NCI-H1436 treated with DMSO at 0.1 percent for 48 hours (cell line): Measurements from ENCODE around the gene GALNT7.
"Not testable (repeated sequence)": the region's sequence is repeated elsewhere in the genome, so short reads cannot be mapped to it uniquely, and the experiment has no call there.

Source experiments
- DNase-seq: peaks from one replicate; lab custom pipeline; 2025; lab: John Stamatoyannopoulos, UW

Gene GALNT7, protein sequence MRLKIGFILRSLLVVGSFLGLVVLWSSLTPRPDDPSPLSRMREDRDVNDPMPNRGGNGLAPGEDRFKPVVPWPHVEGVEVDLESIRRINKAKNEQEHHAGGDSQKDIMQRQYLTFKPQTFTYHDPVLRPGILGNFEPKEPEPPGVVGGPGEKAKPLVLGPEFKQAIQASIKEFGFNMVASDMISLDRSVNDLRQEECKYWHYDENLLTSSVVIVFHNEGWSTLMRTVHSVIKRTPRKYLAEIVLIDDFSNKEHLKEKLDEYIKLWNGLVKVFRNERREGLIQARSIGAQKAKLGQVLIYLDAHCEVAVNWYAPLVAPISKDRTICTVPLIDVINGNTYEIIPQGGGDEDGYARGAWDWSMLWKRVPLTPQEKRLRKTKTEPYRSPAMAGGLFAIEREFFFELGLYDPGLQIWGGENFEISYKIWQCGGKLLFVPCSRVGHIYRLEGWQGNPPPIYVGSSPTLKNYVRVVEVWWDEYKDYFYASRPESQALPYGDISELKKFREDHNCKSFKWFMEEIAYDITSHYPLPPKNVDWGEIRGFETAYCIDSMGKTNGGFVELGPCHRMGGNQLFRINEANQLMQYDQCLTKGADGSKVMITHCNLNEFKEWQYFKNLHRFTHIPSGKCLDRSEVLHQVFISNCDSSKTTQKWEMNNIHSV

DNA sequence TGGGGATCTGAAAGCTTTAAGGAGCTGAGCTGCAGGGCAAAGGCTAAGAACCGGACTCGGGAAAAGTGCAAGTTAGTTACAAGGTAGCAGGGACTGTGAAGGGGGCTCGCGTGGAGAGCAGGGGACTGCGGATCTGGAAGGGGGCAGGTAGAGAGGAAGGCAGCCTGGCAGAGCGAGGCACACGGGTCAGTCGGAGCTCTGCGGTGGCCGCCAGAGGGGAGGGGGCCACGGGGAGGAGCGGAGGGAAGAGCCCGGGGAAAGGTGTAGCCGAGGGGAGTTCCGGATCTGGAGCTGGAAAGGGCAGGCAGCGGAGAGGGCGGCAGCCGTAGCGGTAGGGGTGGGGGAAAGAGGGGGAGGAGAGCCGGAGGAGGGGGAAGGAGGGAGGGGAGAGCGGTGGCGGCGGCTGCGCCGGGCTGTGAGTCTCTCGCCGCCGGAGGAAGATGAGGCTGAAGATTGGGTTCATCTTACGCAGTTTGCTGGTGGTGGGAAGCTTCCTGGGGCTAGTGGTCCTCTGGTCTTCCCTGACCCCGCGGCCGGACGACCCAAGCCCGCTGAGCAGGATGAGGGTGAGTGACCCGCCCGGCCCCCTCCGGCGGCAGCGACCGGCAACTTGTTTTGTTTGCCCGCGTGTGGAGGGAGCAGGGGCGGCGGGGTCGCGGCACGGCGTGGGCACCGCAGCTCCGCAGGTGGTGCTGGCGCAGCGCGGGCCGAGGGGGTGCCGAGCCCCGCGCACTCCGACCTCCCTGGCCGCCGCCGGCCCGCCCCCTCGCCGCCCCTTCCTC is at the start of gene GALNT7:
Gene GALNT7 (plus strand): TSS at position 416 of the 782 bp plus-strand sequence. CDS start 25 bp downstream, at position 441.
- DNase-seq = peak; percentile 26

DNA sequence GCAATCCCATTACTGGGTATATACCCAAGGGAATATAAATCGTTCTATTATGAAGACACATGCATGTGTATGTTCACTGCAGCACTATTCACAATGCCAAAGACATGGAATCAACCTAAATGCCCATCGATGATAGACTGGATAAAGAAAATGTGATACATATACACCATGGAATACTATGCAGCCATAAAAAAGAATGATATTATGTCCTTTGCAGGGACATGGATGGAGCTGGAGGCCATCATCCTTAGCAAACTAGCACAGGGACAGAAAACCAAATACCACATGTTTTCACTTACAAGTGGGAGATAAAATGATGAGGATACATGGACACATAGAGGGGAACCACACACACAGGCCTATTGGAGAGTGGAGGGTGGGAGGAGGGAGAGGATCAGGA is 49.8 kb upstream of the GALNT7 start:
- DNase-seq = not testable (repeated sequence)

DNA sequence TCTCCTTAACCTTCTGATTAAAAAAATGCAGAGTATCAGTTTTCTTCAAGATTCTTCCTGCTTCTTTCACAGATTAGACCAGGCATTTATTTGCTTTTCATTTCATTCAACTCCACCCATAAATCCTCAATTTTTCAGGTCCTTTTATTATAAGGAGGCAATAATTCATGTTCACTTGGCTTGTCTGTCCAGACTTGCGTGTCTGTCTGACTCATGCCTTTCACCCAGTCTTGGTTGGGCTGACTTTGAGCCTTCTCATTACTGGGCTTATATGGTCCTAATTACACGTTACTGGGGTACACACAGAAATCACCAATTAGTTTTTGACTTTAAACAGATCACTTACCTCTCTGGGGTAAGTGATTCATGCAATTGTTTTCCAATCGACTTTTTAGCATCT is 48.8 kb upstream of the GALNT7 start:
- no peak for DNase-seq

DNA sequence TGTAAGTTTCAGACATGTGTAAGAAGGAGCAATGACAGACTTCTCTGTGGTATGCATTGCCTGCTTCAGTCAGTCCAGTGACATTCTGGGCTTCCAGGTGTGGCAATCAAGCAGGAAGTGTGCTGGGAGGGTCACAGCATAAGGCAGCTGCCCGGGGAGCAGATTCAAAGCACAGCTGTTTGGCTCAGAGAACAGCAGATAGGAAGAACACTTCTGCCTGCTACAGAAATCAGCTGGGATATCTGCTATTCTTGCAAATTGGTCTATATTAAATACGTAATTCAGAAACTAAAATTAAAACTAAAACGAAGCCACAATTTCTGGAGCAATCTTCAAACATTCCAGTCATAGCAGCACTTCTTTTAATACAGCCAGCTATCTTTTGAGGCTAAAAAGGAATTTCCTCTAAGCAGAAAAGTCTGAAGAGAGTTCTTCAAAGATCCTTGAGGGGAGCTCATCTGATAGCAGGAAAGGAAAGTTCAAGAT is 47.5 kb upstream of the GALNT7 start:
- DNase-seq = no peak

DNA sequence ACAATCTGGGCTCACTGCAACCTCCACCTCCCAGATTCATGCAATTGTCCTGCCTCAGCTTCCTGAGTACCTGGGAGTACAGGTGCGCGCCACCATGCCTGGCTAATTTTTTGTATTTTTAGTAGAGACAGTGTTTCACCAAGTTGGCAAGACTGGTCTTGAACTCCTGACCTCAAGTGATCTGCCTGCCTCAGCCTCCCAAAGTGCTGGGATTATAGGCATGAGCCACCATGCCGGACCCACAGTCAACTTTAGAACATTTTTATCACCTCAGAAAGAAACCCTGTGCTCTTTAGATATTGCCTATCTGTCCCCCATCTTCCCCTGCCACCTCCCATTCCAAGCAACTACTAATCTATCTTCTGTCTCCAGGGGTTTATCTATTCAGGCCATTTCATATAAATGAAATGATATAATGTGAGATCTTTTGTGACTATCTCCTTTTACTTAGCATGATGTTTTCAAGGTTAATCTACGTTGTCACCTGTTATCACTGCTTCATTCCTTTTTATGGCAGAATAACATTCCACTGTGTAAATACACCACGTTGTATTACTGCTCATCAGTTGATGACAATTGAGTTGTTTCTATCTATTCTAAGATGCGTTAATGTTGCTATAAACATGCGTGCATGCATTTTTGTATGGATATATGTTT is 44.3 kb upstream of the GALNT7 start:
- no peak for DNase-seq

DNA sequence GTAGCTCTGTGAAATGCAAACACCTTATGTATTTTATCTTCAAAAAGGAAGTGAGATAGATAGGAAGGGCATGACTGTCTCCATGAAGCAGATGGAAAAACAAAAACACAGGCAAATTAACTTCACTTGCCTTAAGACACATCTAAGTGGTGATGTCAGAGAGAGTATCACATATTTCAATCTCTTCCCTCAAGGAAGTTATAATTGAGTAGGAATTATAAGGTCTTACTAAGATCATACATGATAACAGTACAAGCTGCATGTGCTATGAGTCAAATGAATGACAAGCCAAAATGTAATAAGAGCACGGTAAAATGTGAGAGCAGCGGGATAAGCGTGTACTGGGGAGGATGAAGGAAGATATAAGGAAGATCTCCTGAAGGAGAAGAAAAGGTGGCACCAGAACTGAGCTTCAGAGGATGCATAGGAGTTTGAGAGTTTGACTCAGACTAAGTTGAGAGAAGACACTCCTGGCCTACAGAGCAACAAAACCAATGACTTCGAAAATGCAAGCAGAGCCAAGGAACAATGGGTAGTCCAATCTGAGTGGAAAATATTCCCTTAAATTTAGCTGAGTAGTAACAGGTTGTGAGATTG is 43.3 kb upstream of the GALNT7 start:
- DNase-seq = no peak

DNA sequence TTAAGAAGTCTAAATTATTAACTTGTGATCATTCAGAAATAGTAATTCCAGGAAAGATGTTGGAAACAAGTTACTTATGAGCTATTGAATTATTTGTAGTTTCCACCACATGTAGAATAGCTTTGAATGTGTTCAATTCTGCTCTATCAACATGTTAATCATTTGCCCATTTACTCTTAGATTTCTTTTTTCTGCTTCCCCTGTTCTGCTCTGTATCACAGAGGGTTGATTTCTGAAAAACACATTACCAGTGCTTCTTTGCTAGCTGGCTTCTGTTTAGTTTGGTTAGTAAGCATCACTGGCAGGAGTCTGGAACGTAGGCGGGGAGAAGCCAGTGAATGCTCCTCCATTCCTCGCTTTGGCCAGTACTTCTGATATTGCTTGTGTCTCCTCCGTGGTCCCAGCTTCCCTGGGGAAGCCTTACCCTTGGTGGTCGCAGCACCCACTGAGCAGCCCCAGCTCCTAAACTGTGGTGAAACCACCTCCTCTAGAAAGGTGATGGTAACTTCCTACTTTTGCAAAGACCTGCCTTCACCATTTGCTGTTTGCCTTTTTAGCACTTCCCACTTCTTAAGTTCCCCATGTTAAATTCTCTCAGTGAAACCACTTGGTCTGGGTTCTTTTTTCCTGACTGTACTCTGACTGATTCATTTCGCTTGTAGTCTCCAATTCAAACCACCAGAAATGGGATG is 40.3 kb upstream of the GALNT7 start:
- DNase-seq = no peak

DNA sequence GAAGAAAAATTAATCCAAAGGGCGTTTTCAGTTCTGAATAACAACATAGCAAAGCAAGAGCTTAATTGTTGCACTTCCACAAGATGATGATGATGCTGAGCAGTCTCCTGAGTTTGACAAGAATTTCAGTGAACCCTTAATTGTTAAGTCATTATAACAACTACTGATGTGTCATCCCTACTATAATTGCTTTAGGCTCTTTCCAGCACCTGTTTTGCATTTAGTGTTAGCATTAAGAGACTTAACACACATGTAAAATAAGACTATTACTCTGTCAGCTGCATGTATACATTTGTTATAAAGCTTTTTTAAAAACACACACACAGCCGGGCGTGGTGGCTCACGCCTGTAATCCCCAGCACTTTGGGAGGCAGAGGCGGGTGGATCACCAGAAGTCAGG is 37.9 kb upstream of the GALNT7 start:
- peak; percentile 6 for DNase-seq

DNA sequence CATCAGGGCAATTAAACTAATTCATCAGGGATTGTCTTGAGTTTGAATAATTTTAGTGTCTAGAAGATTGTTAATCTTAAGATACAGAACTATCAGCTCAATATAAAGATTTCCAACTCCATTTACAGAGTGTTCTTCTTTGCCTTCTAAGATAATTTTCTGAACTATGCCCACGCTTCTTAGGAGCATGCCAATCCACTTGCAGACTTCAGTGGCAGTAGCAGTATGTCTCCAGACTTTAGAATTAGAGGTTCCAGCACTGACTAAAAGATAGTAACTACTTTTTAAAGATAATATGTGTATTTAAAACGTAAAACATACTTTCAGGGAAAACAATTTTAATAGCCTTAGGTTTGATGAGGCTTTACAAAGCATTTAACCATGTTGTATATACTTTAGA is 34.2 kb upstream of the GALNT7 start:
- DNase-seq = no peak

DNA sequence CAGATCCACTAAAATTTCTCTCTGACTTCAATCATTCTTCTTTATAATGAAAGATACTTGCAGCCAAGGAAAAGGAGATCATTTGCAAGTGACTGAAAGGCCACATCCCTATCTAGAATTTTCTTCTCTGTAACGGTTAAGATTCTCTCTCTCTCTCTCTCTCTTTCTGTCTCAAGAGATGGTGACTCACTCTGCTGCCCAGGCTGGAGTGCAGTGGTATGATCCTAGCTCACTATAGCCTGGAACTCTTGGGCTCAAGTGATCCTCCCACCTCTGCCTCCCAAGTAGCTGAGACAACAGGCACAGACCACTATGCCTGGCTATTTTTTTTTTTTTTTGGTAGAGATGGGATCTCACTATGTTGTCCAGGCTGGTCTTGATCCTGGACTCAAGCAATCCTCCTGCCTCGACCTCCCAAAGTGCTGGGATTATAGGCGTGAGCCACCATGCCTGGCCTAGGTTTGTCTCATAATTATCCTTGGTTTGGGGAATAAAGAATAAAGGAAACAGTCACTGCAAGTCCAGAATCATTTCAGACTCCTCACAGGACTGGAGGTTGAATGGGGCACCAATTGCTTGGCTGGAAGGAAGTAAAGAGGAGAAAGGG is 33.3 kb upstream of the GALNT7 start:
- no peak for DNase-seq

DNA sequence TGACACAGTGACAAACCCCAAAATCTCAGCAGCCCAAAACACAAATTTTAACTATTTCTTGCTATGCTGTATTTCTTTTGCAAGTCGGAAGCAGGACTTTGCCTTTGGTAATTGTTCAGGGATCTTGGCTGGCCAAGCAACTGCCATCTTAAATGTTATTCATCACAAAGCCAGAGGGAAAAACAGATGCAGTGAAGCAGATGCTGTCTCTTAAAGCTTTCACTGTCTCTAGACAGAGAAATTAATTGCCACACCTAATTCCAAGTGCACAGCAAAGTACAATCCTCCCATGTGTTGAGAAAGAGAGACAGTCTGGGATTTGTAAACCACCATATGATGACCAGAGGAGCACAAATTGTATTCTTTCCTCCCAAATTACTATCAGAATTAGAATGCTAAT is 30.0 kb upstream of the GALNT7 start:
- DNase-seq = no peak

DNA sequence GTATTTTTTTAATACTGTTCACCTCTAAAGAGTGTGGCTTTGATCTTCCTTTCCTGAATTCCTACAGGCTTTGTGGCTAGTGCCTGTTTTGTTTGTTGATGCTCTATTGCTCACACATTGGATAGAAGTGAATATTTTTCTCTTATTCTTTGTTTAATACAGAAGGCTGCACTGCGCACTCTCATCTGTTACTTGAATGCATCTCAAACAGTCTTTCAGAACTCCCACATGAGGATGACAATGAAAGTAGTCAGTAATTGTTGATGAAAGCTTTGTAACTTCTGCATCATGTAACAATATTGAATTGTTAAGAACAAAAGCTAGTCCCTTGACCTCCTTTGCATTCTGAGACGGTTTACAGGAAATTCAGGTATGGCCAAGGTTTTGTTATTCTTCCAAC is 29.1 kb upstream of the GALNT7 start:
- no peak for DNase-seq

DNA sequence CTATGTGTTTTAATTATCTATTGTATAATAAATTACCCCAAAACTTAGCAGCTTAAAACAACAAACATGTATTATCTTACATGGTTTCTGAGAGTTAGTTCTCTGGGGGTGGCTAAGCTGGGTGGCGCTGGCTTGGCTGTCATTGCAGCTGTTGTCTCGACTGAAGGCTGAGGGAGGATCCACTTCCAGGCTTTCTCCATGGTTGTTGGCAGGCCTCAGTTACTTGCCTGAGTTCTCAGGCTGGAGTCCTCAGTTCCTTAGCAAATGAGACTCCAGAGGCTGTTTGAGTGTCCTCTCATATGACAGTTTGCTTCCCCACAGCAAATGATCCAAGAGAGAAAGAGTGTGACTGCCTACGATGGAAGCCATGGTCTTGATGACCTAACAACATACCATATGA is 23.5 kb upstream of the GALNT7 start:
- DNase-seq = no peak

DNA sequence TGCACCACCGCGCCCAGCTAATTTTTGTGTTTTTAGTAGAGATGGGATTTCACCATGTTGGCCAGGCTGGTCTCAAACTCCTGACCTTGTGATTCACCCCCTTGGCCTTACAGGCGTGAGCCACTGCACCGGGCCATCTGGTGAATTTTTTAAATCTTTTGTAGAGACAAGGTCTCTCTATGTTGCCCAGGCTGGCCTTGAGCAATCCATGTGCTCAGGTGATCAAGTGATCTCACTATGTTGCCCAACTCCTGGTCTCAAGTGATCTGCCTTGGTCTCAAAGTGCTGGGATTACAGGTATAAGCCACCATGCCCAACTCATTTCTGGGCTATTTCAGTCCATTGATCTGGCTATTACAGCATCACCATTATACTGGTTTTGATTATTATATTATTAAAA is 22.2 kb upstream of the GALNT7 start:
- no peak for DNase-seq

DNA sequence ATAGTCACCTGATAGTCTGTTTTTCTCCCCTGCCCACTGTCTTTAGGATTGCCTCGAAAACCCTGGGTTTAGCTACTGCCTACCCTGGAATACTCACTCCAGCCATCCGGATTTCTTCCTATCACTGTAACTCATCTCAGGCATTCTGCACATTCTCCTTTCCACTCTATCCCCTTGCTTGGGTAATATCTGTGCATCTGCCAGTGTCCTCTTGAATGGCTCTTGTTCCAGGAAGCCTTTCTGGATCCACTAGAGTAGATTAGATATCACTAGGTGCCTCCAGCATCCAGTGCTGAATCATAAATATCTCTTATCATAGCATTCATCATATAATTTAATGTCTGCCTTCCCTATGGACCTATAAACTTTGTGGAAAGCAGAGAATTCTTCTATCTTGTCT is 17.1 kb upstream of the GALNT7 start:
- no peak for DNase-seq

DNA sequence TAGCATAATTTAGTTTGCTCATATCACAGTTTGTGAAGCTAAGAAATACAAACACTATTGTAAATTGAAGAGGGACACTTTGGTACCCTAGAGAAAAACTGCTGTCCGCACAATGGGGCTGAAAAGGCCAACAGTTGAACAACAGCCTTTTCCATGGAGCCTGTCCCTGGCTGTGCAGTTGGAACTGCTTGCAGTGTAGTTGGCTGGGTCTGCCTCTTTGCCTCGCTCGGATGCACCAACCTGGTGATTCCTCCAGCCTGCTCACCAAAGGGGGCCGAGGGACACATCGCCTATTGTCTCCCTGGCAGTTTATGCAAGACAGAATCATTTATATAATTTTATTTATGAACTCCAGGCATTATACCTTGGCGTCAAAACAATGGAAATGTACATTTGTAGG is 16.5 kb upstream of the GALNT7 start:
- DNase-seq = no peak

DNA sequence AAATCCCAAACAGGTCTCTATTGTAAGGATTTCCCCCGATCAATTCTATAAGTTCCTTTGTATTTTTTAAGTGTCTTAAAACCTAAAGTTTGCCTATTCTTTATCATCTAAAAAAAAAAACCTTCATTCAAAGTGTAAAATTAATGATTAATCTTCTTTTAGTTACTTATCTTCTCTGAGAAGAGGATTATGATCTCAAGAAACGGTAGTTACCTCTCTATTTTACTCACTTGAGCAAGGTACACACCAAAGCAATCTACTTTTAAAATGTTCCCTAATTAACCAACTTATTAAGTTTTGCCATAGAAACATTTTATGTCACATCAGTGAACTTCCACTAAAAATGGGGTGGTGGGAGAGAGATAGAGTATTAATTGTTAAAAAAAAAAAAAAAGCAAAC is 15.2 kb upstream of the GALNT7 start:
- DNase-seq = no peak

DNA sequence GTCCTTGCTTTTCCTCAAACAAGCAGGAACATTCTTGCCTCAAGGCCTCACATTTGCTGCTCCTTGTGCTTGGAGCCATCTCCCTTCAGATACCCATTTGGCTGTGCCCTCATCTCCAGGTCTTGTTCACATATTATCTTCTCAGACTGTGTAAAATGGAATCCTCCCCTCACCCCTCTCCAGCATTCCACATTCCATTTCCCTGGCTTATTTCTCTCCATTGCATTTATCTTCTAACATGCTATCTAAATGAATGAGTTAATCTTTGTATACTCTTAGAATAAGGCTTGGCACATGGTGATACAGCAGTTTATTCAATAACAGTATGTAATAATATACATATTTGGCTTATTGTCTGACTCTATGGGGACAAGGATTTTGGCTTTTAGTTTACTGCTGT is 8.8 kb upstream of the GALNT7 start:
- DNase-seq = no peak

DNA sequence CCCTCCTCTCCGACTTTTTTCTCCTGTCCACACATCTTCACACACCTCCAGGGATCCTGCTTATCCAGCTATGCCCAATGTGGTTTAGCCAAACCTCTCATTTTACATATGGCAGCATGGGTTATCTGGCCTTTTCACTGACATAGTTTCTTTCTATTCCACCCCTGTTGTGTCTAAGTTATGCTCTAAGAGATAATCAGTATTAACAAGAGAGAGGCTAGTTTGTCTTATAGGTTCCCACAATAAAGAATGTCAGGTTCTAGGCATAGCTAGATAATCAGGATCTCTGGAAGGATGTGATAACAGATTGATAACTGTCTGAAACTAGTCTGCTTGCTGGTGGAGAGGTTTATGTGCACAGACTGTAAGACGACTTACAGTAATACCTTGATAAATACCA is 7.7 kb upstream of the GALNT7 start:
- DNase-seq = no peak

DNA sequence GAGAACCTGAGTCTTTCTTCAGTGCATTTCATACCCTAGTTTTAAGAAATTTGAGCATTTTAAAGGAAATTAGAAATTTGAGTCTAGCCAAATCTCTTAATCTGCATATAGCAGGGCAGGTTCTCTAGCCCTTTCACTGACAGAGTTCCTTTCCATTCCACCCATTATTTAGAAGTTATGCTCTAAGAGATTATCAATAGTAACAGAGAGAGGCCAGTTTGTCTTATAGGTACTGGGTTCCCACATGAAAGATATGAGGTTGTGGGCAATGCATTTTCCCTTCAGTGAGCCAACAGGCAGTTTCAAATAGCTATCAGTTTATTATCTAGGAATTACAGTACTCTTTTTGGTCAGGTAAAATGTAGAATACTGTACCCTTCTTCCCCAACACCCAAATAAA is 7.3 kb upstream of the GALNT7 start:
- no peak for DNase-seq

DNA sequence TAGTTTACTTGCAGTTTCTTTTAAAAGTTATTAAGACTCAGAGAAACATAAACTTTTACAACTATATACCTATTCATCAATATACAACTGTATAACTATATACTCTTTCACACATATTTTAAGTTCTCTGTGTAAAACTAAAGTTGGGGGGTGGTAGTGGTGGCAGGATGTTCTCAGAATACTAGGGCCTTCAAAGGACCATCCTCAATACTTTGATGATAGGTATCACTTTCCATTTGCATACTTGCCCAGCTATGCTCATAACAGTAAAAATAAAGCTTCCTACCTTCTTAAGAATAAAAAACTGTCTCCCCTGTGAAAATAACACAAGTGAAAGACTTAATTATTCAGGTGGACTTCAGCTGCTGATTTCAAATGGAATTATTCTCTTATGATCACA is 2.9 kb upstream of the GALNT7 start:
- no peak for DNase-seq
